H1 (cell line): Measurements from ENCODE around the gene SLIT3.

Experiments
- BCL11A ChIP-seq, 2 experiments: IDR thresholded peaks; one replicate each; pipeline ENCODE4 v1.6.1; 2011; ENCODE audit warnings: low read depth in 2 of 2, low read length in 2 of 2, mild to moderate bottlenecking in 2 of 2
- EP300 ChIP-seq, 2 experiments: IDR thresholded peaks; 1 replicate in 1 of 2; 2 replicates in 1 of 2; pipeline ENCODE4 v1.6.1; 2011 to 2012; ENCODE audit warnings: low read depth in 2 of 2, low read length in 2 of 2, mild to moderate bottlenecking in 2 of 2, borderline replicate concordance in 1 of 2, inconsistent platforms in 1 of 2, moderate library complexity in 1 of 2
- JUND ChIP-seq: IDR thresholded peaks from 2 replicates; pipeline ENCODE4 v1.6.1; 2011; ENCODE audit warnings: mild to moderate bottlenecking, improper control_type of control experiment, low read length
- POLR2A ChIP-seq, 2 experiments: IDR thresholded peaks; 1 replicate in 1 of 2; 2 replicates in 1 of 2; pipeline ENCODE4 v1.6.1; 2011; ENCODE audit warnings: low read depth in 2 of 2, low read length in 2 of 2, mild to moderate bottlenecking in 2 of 2; ENCODE audit errors: control extremely low read depth in 1 of 2
- TF ChIP-seq, protein P1 (sequence below), 3 experiments: IDR thresholded peaks; 1 replicate in 2 of 3; 2 replicates in 1 of 3; pipeline versions ENCODE4 v1.5.1 to v1.6.1; 2011; ENCODE audit warnings: low read length in 3 of 3, mild to moderate bottlenecking in 3 of 3, inconsistent platforms in 2 of 3, low read depth in 1 of 3, moderate library complexity in 1 of 3; ENCODE audit not compliant: insufficient read depth in 1 of 3; ENCODE audit errors: control extremely low read depth in 1 of 3

DNA sequence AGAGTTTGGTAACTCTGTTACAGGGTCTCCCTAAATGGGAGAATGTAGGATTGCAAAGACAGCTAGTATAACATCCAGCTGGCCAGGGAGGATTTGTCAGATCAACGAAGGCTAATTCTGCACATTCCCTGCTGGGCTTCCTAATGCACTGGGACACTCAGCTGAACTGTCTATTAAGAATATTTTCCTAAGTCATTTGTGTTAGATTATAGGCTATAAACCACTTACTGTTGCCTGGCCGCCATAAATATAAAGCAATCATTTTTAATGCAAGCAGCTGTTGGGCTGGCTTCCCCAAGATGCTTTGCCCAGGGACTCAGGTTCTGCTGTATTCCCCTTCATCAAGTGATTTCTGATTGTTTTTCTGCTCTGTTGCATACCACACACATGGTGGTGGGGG is 35.3 kb upstream of the SLIT3 start:
- TF ChIP-seq, protein P1, sequence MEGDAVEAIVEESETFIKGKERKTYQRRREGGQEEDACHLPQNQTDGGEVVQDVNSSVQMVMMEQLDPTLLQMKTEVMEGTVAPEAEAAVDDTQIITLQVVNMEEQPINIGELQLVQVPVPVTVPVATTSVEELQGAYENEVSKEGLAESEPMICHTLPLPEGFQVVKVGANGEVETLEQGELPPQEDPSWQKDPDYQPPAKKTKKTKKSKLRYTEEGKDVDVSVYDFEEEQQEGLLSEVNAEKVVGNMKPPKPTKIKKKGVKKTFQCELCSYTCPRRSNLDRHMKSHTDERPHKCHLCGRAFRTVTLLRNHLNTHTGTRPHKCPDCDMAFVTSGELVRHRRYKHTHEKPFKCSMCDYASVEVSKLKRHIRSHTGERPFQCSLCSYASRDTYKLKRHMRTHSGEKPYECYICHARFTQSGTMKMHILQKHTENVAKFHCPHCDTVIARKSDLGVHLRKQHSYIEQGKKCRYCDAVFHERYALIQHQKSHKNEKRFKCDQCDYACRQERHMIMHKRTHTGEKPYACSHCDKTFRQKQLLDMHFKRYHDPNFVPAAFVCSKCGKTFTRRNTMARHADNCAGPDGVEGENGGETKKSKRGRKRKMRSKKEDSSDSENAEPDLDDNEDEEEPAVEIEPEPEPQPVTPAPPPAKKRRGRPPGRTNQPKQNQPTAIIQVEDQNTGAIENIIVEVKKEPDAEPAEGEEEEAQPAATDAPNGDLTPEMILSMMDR (IDR thresholded peaks at IDR 0.05; ENCODE audit: control extremely low read depth in 1 of 3, insufficient read depth in 1 of 3, low read depth in 1 of 3, low read length in 3 of 3) = no peak
- TF ChIP-seq BCL11A (IDR thresholded peaks at IDR 0.05; ENCODE audit: low read depth in 2 of 2, low read length in 2 of 2) = no peak
- TF ChIP-seq POLR2A (IDR thresholded peaks at IDR 0.05; ENCODE audit: control extremely low read depth in 1 of 2, low read depth in 2 of 2, low read length in 2 of 2) = no peak
- no peak for TF ChIP-seq JUND
- TF ChIP-seq EP300 (IDR thresholded peaks at IDR 0.05; ENCODE audit: borderline replicate concordance in 1 of 2, low read depth in 2 of 2, low read length in 2 of 2) = no peak
